ENCODE data around the gene CAST. TPM values are rescaled to one million over a fixed set of nuclear protein-coding genes. Genes with fewer than 3 reads are reported as not detected.
A peak's percentile ranks its signal among the peaks of the same experiment; 100 is the strongest.

CAST gene
- total RNA-seq, 4 donors from 2014 or later: 381 to 577 (median 400) TPM

- no peak overlapping the region for H3K27ac ChIP-seq
- peaks cover 42% of the 10 kb centered on the region for H3K4me1 ChIP-seq
- no peaks in the 10 kb centered on the region for H3K27me3 ChIP-seq
- DNase-seq (ENCODE audit: low spot score in 2 of 2): no peak
- H3K4me3 ChIP-seq: no peak overlapping the region
- TF ChIP-seq POLR2A (IDR thresholded peaks at IDR 0.05) (no peak), POLR2AphosphoS5 (IDR thresholded peaks at IDR 0.05) (no peak), EP300 (IDR thresholded peaks at IDR 0.05) (no peak)
- TF ChIP-seq, protein P1, sequence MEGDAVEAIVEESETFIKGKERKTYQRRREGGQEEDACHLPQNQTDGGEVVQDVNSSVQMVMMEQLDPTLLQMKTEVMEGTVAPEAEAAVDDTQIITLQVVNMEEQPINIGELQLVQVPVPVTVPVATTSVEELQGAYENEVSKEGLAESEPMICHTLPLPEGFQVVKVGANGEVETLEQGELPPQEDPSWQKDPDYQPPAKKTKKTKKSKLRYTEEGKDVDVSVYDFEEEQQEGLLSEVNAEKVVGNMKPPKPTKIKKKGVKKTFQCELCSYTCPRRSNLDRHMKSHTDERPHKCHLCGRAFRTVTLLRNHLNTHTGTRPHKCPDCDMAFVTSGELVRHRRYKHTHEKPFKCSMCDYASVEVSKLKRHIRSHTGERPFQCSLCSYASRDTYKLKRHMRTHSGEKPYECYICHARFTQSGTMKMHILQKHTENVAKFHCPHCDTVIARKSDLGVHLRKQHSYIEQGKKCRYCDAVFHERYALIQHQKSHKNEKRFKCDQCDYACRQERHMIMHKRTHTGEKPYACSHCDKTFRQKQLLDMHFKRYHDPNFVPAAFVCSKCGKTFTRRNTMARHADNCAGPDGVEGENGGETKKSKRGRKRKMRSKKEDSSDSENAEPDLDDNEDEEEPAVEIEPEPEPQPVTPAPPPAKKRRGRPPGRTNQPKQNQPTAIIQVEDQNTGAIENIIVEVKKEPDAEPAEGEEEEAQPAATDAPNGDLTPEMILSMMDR (IDR thresholded peaks at IDR 0.05): no peak
- WGBS: 42% methylated on average over 1 of the region's 1 CpG
- no peaks in the 10 kb centered on the region for H3K36me3 ChIP-seq
- no peaks in the 10 kb centered on the region for H3K9me3 ChIP-seq
Measured at GRCh38 chr5:96655506-96655905, 6.7 kb upstream of the CAST start.

DNA sequence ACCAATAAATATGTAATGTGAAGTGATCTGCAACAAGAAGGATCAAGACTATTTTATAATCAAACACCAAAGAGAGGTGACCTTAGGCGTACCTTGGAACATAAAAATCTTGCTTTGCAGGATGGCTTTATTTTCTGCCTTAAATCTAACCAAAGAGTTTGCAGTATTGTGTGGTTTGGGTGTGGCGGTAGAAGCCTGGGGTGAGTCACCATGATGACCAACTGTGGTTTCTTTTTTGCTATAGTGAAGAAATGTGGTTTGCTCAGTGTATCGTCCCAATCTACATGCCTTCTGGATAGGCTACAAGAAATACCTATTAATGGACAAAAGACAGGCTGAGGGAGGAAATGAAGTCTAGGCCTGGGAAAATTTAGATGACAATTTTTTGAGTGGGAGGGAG is 5.1 kb upstream of the CAST start:
- Histone ChIP-seq H3K4me1 (peaks cover 46% of the 10 kb centered on the region), H3K36me3 (no peaks in the 10 kb centered on the region), H3K27ac (peak overlapping the region; percentile 71), H3K4me3 (no peak overlapping the region), H3K9me3 (no peaks in the 10 kb centered on the region), H3K27me3 (no peaks in the 10 kb centered on the region)
- TF ChIP-seq EP300 (IDR thresholded peaks at IDR 0.05) (no peak), POLR2AphosphoS5 (IDR thresholded peaks at IDR 0.05) (peak in 1 of 3 donors; percentile 46), POLR2A (IDR thresholded peaks at IDR 0.05) (no peak)
- TF ChIP-seq, protein P1 (IDR thresholded peaks at IDR 0.05): no peak
- no peak for DNase-seq (ENCODE audit: low spot score in 2 of 2)
- WGBS: 22% methylated on average over 3 of the region's 3 CpGs

- Histone ChIP-seq H3K27me3 (no peaks in the 10 kb centered on the region), H3K36me3 (no peaks in the 10 kb centered on the region), H3K4me3 (no peak overlapping the region), H3K27ac (no peak overlapping the region), H3K9me3 (no peaks in the 10 kb centered on the region), H3K4me1 (peaks cover 38% of the 10 kb centered on the region)
- no peak for DNase-seq (ENCODE audit: low spot score in 2 of 2)
- 85% methylated on average over 1 of the region's 1 CpG for WGBS
- TF ChIP-seq, protein P1 (IDR thresholded peaks at IDR 0.05): no peak
- no peak for TF ChIP-seq POLR2A (IDR thresholded peaks at IDR 0.05)
- TF ChIP-seq POLR2AphosphoS5 (IDR thresholded peaks at IDR 0.05): no peak
- TF ChIP-seq EP300 (IDR thresholded peaks at IDR 0.05): no peak
Measured at GRCh38 chr5:96658272-96658671, 3.9 kb upstream of the CAST start.

DNA sequence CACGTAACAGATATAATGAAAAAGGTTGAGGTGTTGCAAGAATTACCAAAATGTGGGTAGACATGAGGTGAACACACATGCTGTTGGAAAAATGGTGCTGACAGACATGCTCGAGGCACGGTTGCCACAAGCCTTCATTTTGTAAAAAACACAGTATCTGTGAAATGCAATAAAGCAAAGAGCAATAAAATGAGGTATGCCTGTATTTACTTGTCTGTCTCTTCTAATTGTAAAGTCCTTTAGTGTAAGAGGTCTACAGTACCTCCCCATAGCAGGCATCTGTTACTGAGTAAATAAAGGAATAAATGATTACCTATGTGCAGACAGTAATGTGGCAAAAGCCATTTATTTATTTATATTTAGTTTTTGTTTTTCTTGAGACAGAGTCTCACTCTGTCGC is 3.0 kb upstream of the CAST start:
- WGBS: 83% methylated on average over 4 of the region's 4 CpGs
- TF ChIP-seq, protein P1 (IDR thresholded peaks at IDR 0.05): no peak
- no peak for TF ChIP-seq POLR2AphosphoS5 (IDR thresholded peaks at IDR 0.05)
- no peak for TF ChIP-seq EP300 (IDR thresholded peaks at IDR 0.05)
- TF ChIP-seq POLR2A (IDR thresholded peaks at IDR 0.05): no peak
- no peaks in the 10 kb centered on the region for H3K27me3 ChIP-seq

DNA sequence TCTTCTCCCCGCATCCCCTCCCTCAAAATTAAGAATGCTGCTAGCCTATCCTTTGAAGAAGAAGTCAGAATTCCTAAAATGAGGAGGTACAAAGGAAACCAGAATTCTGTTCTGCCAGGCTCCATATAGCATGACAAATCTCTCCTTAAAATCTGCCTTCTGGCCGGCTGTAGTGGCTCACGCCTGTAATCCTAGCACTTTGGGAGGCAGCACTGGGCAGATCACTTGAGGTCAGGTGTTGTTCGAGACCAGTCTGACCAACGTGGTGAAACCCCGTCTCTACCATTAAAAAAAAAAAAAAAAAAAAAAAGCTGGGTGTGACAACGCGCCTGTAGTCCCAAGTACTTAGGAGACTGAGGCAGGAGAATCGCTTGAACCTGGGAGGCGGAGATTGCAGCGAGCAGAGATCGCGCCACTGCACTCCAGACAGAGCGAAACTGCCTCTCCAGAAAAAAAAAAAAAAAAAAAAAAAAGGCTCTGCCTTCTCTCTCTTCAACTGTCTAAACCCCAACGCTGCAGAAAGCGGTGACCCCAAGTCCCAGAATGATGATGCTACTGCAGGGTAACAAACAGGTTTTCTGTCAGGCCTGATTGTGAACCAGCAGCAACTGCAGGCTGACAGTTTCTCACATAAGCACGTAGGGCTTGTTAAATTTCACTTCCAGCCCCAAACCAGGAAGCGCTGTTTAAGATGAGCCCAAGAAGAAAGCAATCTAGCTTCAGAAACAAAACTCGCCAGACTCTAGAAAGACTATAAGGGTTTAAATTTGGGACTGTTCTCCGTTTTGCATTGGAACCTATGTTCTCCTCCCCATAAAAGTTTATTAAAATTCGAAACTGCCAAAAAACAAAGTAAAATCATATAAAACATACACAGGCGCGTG is 963 bp upstream of the CAST start:
- Histone ChIP-seq H3K36me3 (no peaks in the 10 kb centered on the region), H3K9me3 (no peaks in the 10 kb centered on the region), H3K27ac (peak overlapping the region; percentile 99), H3K4me1 (peaks cover 53% of the 10 kb centered on the region), H3K27me3 (no peaks in the 10 kb centered on the region), H3K4me3 (peak overlapping the region; percentile 96)
- 9% methylated on average over 23 of the region's 23 CpGs for WGBS
- TF ChIP-seq, protein P1 (IDR thresholded peaks at IDR 0.05): no peak
- no peak for TF ChIP-seq POLR2AphosphoS5 (IDR thresholded peaks at IDR 0.05)
- TF ChIP-seq POLR2A (IDR thresholded peaks at IDR 0.05): no peak
- no peak for TF ChIP-seq EP300 (IDR thresholded peaks at IDR 0.05)
- DNase-seq (ENCODE audit: low spot score in 2 of 2): no peak

More for the DNA sequence above, 3.0 kb upstream of the CAST start:
- no peak for DNase-seq (ENCODE audit: low spot score in 2 of 2)
- Histone ChIP-seq H3K27ac (no peak overlapping the region), H3K9me3 (no peaks in the 10 kb centered on the region), H3K4me3 (no peak overlapping the region), H3K4me1 (peaks cover 45% of the 10 kb centered on the region), H3K36me3 (no peaks in the 10 kb centered on the region)

All from suprapubic skin (tissue), 4 donors.